ENCODE measurements around the gene OTULINL.
"Not testable (repeated sequence)": the region's sequence is repeated elsewhere in the genome, so short reads cannot be mapped to it uniquely, and the experiment has no call there.

Gene OTULINL

GRCh38 chr5:14581106-14581890 lies at the start of gene OTULINL:
Gene OTULINL, plus strand, starts transcription at chr5:14581792. Its CDS starts 103 bp downstream, at chr5:14581895.
- DNase-seq (ENCODE audit: low read depth): peak; percentile 80

GRCh38 chr5:14532180-14532579 lies 49.4 kb upstream of the OTULINL start:
- no peak for DNase-seq (ENCODE audit: low read depth)

- DNase-seq (ENCODE audit: low read depth): no peak
These were observed 46.8 kb upstream of the OTULINL start for GRCh38 chr5:14534773-14535172.

- DNase-seq (ENCODE audit: low read depth): no peak
These were observed 36.3 kb upstream of the OTULINL start for GRCh38 chr5:14545308-14545707.

- DNase-seq (ENCODE audit: low read depth): no peak
These were observed 35.7 kb upstream of the OTULINL start for GRCh38 chr5:14545862-14546261.

GRCh38 chr5:14547666-14548065 lies 33.9 kb upstream of the OTULINL start:
- DNase-seq (ENCODE audit: low read depth): no peak

- no peak for DNase-seq (ENCODE audit: low read depth)
These were observed 30.4 kb upstream of the OTULINL start for GRCh38 chr5:14551211-14551610.

- no peak for DNase-seq (ENCODE audit: low read depth)
These were observed 29.6 kb upstream of the OTULINL start for GRCh38 chr5:14552017-14552416.

- DNase-seq (ENCODE audit: low read depth): not testable (repeated sequence)
These were observed 27.3 kb upstream of the OTULINL start for GRCh38 chr5:14554288-14554687.

- DNase-seq (ENCODE audit: low read depth): no peak
These were observed 25.6 kb upstream of the OTULINL start for GRCh38 chr5:14556015-14556414.

GRCh38 chr5:14557203-14557770 lies 24.3 kb upstream of the OTULINL start:
- no peak for DNase-seq (ENCODE audit: low read depth)

- DNase-seq (ENCODE audit: low read depth): no peak
These were observed 23.7 kb upstream of the OTULINL start for GRCh38 chr5:14557791-14558415.

GRCh38 chr5:14560091-14560595 lies 21.4 kb upstream of the OTULINL start:
- DNase-seq (ENCODE audit: low read depth): no peak

GRCh38 chr5:14561741-14562140 lies 19.9 kb upstream of the OTULINL start:
- no peak for DNase-seq (ENCODE audit: low read depth)

GRCh38 chr5:14568333-14568732 lies 13.3 kb upstream of the OTULINL start:
- no peak for DNase-seq (ENCODE audit: low read depth)

- DNase-seq (ENCODE audit: low read depth): peak; percentile 19
These were observed 11.5 kb upstream of the OTULINL start for GRCh38 chr5:14569948-14570691.

GRCh38 chr5:14571901-14572300 lies 9.7 kb upstream of the OTULINL start:
- DNase-seq (ENCODE audit: low read depth): no peak

GRCh38 chr5:14572385-14572784 lies 9.2 kb upstream of the OTULINL start:
- DNase-seq (ENCODE audit: low read depth): no peak

GRCh38 chr5:14572836-14573235 lies 8.8 kb upstream of the OTULINL start:
- DNase-seq (ENCODE audit: low read depth): no peak

- DNase-seq (ENCODE audit: low read depth): no peak
These were observed 7.5 kb upstream of the OTULINL start for GRCh38 chr5:14574096-14574495.

- DNase-seq (ENCODE audit: low read depth): no peak
These were observed 6.6 kb upstream of the OTULINL start for GRCh38 chr5:14574891-14575508.

- no peak for DNase-seq (ENCODE audit: low read depth)
These were observed 5.4 kb upstream of the OTULINL start for GRCh38 chr5:14576206-14576605.

Data from EH (cell line).